Upper lobe of left lung (tissue), 4 donors: ENCODE results near the gene ZNF688.

Source experiments
- EP300 ChIP-seq, 4 donors: sonication (generic); formaldehyde crosslinking; IDR thresholded peaks; one replicate each; pipeline ENCODE4 v1.5.1; 2017; ENCODE audit warnings: antibody characterized with exemption in 4 of 4, control low read depth in 2 of 4
- POLR2A ChIP-seq, 4 donors: fragments of 450-650 bp; IDR thresholded peaks; one replicate each; pipeline ENCODE4 v1.5.1; 2016 to 2017; ENCODE audit warnings: antibody characterized with exemption in 4 of 4, mild to moderate bottlenecking in 2 of 4
- POLR2AphosphoS5 ChIP-seq, 2 donors: sonication (generic); formaldehyde crosslinking; IDR thresholded peaks; one replicate each; pipeline ENCODE4 v1.5.1; 2017; ENCODE audit warnings: antibody characterized with exemption in 2 of 2
- TF ChIP-seq, protein P1 (sequence below), 6 experiments: fragments of 450-650 bp in 4 of 6; fragments of 200-600 bp in 2 of 6; sonication (generic) in 2 of 6; IDR thresholded peaks; one replicate each; pipeline ENCODE4 v1.5.1; 2016 to 2019; ENCODE audit warnings: antibody characterized with exemption in 6 of 6

DNA sequence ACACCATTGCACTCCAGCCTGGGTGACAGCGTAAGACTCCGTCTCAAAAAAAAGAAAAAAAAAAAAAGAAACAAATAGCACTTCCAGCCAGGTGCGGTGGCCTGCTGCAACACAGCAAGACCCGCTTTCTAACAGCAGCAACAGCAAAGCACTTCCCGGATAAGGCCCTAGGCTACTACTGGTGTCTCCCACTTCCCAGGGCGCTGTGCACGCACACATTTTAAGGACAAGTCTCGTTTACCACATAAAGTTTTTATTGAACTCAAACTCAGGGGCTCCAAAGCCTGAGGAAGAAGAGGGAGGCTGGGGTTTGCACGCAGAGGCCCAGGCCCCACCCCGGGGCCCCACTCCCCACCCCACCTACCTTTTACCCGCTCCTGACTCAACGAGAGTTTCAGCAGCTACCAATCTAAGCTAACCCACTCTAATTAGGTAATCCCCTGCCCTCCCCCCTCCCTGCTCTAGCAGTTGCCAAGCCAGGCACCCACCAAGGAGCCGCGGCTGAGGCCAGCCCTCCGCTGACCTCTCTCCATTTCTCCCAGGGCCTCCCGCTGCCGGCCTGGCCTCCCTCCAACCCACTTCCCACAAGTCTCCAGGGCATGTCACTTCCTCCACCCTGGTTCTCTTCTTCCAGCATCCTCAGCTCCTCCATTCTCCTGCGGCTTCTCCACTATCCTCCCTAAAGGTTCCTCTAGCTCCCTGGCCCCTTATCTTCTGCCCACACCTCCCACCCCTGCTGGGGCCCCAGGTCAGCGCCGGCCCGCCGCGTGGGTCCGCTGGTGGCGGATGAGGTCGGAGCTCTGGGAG lies 47.5 kb downstream of the ZNF688 start:
- TF ChIP-seq EP300 (IDR thresholded peaks at IDR 0.05) (no peak), POLR2A (IDR thresholded peaks at IDR 0.05) (peak in 1 of 4 donors; percentile 5), POLR2AphosphoS5 (IDR thresholded peaks at IDR 0.05) (no peak)
- TF ChIP-seq, protein P1, sequence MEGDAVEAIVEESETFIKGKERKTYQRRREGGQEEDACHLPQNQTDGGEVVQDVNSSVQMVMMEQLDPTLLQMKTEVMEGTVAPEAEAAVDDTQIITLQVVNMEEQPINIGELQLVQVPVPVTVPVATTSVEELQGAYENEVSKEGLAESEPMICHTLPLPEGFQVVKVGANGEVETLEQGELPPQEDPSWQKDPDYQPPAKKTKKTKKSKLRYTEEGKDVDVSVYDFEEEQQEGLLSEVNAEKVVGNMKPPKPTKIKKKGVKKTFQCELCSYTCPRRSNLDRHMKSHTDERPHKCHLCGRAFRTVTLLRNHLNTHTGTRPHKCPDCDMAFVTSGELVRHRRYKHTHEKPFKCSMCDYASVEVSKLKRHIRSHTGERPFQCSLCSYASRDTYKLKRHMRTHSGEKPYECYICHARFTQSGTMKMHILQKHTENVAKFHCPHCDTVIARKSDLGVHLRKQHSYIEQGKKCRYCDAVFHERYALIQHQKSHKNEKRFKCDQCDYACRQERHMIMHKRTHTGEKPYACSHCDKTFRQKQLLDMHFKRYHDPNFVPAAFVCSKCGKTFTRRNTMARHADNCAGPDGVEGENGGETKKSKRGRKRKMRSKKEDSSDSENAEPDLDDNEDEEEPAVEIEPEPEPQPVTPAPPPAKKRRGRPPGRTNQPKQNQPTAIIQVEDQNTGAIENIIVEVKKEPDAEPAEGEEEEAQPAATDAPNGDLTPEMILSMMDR (IDR thresholded peaks at IDR 0.05), result no peak
